GM18507 (cell line): Measurements from ENCODE around the gene HLA-DMA.

Experiments
- DNase-seq: peaks from one replicate; pipeline ENCODE4 v3.0.0; 2011; ENCODE audit warnings: low read depth; ENCODE audit not compliant: insufficient read length; ENCODE audit errors: extremely low spot score
- FAIRE-seq: peaks from 2 replicates; lab custom pipeline; 2011; peaks lifted over from hg19 to GRCh38; lab: Jason Lieb, UNC

HLA-DMA gene

GRCh38 chr6:32975886-32976285 is 23.0 kb upstream of the HLA-DMA start:
- DNase-seq (no peak), FAIRE-seq (no peak)

DNA sequence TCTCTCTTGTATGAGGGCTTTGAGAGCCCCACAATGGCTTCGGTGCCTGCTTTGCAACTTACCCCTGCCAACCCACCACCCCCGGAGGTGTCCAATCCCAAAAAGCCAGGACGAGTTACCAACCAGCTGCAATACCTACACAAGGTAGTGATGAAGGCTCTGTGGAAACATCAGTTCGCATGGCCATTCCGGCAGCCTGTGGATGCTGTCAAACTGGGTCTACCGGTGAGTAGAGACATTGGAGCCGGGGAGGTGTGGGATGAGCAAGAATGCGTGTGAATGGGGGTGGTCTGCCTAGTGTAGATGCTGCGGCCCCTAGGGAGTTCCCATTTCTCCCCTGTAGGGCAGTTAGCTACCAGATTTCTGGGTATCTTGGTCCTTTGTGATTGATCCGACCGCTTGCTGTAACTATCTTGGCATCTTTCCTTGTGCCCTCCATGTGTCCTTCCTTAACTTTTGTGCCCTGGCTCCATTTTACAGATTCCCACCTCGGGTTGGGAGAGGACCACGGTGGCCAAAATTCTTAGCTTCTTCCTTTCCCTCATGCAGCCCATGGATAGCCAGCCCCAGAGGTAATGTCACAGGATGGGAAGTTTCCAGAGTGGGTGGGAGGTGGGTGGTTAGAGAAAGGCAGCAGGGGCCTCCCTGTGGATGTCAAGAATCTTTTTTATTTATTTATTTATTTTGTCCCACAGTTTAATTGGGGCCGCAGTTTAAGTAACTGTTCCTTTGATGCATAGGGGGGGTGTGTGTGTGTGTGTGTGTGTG is 21.8 kb upstream of the HLA-DMA start:
- no peak for DNase-seq
- no peak for FAIRE-seq

- FAIRE-seq (no peak), DNase-seq (no peak)
These were observed 21.1 kb upstream of the HLA-DMA start for GRCh38 chr6:32974016-32974333.

- no peak for FAIRE-seq
- no peak for DNase-seq
These were observed 20.5 kb upstream of the HLA-DMA start for GRCh38 chr6:32973144-32974015.

- FAIRE-seq (no peak), DNase-seq (no peak)
These were observed 19.7 kb upstream of the HLA-DMA start for GRCh38 chr6:32972353-32973143.

DNA sequence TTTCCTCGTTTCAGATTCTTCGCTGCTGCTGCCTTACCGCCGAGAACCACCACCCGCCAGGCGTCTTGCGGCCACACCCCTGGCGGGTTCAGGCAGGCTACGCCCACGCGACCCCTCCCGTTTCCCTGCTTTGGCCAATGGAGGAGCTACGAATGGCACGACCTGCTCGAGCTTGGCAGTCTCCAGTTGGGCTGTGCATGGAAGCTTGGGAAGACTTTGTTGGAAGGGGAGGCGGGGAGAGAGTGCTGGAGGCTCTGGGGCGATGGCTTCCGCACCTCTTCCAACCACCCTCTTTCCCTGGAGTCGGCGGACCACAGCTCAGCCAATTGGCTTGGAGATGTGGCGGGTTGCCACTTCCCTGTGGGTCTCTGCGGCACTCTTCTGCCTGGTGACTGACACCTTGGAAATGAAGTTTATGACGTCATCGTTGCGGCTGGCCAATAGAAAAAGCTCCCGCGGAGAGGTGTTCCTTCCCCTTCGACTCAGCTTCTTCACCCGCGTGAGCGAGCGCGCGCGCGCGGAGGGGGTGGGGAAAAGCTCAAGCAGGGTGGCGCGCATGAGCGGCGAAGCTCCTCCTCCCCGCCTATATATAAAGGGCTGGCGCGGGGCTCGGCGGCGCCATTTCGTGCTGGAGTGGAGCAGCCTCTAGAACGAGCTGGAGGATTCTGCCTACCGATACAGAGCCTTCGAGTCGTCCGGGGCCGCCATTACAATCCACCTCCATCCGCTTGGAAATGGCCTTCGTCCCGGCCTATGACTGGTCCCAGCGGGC is 18.9 kb upstream of the HLA-DMA start:
- FAIRE-seq (peak; percentile 95), DNase-seq (peak; percentile 92)

DNA sequence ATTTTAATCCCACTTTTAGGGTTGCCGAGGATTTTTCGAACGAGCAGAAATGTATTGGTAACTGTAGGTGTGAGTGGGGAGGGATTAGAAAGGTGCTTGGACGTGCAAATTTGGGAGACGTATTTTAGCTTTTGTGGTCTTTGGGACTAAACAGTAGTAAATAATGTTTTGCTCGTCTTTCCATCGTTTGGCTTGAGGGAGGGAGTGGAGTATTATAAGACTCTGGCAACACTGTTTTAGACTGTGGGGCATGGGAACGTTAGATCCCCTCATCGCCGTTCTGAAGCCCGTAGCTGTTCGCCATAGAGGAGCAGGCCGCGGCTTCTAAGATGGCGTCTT is 18.3 kb upstream of the HLA-DMA start:
- FAIRE-seq, result no peak
- DNase-seq, result no peak

DNA sequence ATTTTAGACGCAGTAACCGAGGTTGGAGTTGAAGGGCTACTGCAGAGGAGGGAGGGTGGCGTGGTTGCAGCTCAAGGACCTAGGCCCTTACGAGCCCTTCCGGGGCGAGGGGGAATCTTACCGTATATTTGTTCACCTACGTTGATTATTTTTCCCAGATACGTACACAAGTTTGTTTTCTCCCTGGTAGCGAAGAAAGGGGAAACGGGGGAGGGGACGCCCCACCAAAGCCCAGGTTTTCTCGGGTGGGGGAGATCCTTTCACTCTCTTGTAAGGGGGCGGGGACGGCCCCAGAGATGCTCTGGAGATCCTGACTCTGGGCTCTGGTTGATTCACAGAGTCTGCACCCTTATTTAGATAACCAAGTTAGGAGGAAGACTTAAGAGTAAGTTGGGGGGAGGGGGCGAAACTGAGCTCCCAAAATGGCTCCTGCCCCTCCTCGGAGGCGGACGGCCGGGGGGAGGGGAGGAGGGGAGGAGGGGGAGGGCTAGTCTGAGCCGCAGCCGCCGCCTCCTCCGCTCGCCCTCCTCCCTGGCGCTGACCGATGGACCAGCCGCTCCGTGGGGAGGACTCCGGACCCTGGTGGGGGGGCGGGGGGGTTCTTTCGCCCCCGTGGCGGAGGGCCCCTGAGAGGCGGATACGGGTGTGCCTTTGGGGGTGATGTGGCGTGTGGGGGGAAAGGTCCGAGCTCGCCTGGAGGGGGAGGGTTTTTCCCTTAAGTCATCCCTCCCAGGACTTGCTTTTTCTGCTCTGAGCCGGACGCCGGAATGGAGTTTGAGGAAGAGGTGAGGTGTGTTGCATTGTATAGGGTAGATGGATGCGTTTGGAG is 17.7 kb upstream of the HLA-DMA start:
- peak; percentile 66 for FAIRE-seq

GRCh38 chr6:32969685-32970412 is 17.0 kb upstream of the HLA-DMA start:
- DNase-seq (no peak), FAIRE-seq (no peak)

More for the DNA sequence above, 17.7 kb upstream of the HLA-DMA start:
- no peak for DNase-seq

GRCh38 chr6:32968867-32969684 is 16.2 kb upstream of the HLA-DMA start:
- FAIRE-seq, result peak; percentile 26
- no peak for DNase-seq

- FAIRE-seq (peak; percentile 92), DNase-seq (peak; percentile 78)
These were observed 15.4 kb upstream of the HLA-DMA start, which contains the start of gene BRD2 for GRCh38 chr6:32968093-32968866. BRD2 (plus strand) TSS chr6:32968594; CDS start chr6:32972899, 4,305 bp downstream.

DNA sequence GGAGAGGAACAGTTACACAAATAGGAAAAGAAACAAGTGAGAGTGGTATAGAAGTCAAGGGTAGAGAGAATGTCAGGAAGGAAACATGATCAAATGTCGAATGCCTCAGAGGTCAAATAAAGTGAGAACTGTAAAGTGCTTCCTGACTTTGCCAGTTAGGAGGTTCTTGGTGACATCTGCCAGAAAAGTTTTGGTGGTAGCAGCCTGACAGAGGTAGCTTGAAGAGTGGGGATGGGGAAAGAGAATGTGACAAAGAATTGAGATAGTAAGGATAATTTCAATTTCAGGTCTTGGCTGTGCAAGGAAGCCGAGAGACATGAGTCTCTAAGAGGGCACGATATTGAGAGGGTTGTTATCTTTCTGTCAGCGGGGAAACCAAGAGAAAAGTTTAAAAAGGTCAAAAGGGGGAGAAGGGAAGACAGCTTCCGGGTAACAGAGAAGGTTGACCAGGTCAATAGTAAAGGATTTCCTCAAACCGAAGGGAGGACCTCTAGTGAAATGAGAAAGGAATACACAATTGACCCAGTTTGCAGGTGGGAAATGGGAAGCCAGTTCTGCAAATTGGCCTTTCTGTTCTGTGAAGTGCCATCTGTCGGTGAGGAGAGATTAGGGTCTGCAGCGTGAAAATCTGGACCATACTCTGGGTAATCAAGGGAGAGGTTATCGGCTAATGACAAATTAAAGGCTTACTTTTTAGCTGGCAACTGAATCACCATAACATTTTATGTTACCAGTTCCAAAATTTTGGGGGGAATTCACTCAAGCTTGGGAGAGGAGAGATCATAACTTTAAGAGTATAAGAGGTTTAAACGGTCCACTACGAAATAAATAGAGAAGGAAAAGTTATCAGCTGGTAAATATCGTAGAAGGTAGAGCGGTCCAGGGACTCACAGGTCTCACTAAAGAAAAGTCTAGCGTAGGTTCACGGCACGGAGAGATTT is 14.5 kb upstream of the HLA-DMA start:
- FAIRE-seq (peak; percentile 93), DNase-seq (no peak)

DNA sequence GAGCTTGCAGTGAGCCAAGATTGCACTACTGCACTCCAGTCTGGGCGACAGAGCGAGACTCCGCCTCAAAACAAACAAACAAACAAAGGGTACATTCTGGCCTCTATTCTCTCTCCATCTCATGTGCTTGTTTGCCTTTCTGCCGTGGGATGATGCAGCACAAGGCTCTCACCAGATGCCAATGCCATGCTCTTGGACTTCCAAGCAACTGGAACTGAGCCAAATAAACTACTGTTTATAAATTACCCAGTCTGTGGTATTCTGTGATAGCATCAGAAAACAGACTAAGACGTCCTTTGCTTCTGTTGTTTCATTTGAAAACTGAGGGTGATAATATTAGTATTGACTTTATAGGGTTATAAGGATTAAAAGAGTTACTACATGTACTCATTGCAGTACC is 11.9 kb upstream of the HLA-DMA start:
- DNase-seq, result no peak

DNA sequence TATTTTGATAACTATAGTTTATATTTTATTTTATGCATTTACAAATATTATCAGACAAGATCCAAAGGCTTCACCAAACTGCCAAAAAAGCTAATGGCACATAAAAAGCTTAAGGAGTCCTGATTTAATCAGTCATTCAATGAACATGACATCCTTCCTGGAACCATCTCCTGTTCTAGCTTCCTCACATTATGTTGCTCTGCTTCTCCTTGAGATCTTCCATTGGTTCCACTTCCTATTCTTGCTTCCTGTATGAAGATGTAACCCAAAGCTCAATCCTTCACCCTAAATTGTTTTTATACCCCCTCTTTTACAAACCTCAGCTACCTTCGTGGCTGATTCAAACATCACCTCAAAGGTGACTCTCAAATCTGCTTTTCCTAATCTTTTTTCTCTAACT is 11.0 kb upstream of the HLA-DMA start:
- FAIRE-seq (no peak), DNase-seq (no peak)

More for the DNA sequence above, 11.9 kb upstream of the HLA-DMA start:
- FAIRE-seq, result no peak

GRCh38 chr6:32962213-32962826 is 9.4 kb upstream of the HLA-DMA start:
- FAIRE-seq, result no peak
- DNase-seq, result no peak
